ENCODE data around the gene HYKK.

Gene HYKK, protein sequence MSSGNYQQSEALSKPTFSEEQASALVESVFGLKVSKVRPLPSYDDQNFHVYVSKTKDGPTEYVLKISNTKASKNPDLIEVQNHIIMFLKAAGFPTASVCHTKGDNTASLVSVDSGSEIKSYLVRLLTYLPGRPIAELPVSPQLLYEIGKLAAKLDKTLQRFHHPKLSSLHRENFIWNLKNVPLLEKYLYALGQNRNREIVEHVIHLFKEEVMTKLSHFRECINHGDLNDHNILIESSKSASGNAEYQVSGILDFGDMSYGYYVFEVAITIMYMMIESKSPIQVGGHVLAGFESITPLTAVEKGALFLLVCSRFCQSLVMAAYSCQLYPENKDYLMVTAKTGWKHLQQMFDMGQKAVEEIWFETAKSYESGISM

GRCh38 chr15:78506971-78507830 is at the start of gene HYKK:
Gene HYKK (plus strand): TSS chr15:78507577. CDS start chr15:78513089, 5,512 bp downstream.
- peak; percentile 94 for DNase-seq (ENCODE audit: low read depth)
- peak; percentile 8 for TF ChIP-seq CTCF (IDR thresholded peaks at IDR 0.05; ENCODE audit: insufficient read depth, low read depth, low read length, missing control alignments)
- H3K4me3 ChIP-seq (ENCODE audit: low read depth, low read length), result peak within 1 kb of the TSS; percentile 61

DNA sequence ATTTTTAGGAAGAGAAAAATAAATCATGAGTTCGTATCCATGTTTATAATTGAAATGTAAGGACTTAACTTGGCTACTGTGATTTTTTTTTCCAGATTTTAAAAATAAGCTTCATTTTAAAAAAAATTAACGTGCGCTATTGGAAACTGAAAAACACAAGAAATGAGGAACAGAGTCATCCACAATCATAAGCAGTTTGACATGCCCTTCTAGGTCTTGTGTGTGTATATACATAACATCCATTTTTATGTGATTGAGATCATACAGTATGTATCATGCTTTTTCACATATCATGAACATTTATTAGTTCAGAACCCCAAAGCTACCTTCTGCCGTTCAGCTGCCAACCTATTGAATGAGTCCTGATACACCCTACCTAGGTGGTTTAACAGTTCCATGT is 46.6 kb upstream of the HYKK start:
- no peak for TF ChIP-seq CTCF (IDR thresholded peaks at IDR 0.05; ENCODE audit: insufficient read depth, low read depth, low read length, missing control alignments)
- no peak overlapping the region for H3K4me3 ChIP-seq (ENCODE audit: low read depth, low read length)
- no peak for DNase-seq (ENCODE audit: low read depth)

DNA sequence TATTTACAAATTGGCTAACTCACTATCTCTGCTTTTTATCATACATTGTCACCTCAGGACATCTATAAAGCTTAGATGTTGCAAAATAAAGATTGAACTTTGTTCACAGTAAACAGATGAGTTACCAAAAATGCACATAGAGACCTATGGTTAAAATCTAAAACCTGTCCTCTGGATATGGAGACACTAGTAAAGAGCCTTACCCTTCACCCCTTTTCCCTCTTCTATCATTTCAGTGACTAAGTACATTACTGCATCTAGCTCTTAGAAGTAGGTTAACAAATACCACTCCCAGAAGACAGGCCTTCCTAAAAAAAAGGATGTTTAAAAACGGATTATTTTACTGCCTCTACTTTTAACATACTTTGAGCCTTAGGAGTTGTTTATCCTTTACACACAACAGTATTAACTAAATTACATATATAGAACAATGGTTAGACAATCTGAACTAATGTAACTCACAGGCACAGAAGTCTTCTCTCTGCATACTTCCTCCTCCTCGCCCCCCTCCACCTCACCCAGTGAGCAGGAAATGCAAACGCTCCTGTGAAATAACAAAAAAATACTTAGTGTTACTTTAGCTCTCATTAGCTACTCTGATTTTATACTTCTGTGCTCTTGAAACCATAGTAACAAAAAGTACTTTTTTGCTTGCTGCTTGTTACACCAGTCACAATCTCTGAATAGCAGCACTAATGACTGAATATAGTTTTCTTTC is 46.0 kb upstream of the HYKK start:
- DNase-seq (ENCODE audit: low read depth), result no peak
- H3K4me3 ChIP-seq (ENCODE audit: low read depth, low read length), result no peak overlapping the region
- TF ChIP-seq CTCF (IDR thresholded peaks at IDR 0.05; ENCODE audit: insufficient read depth, low read depth, low read length, missing control alignments), result no peak

DNA sequence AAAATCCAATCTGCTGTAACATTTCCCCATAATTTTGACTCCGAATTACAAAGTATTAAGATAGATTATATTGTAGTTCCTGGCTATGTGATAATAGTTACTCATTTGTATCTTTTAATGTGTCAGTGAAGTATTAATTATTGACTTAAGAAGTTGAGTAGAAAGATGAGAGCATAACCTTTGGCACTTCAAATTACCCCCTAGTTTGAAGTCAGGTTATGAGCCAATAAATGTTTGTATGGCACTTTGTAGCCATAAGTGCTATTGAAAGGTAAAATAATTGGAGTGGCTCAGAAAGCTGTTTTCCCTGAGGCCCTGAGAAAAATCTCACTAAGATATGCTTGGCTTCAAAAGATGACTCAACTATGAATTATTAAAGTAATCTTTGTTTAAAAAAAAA is 38.3 kb upstream of the HYKK start:
- no peak overlapping the region for H3K4me3 ChIP-seq (ENCODE audit: low read depth, low read length)
- no peak for TF ChIP-seq CTCF (IDR thresholded peaks at IDR 0.05; ENCODE audit: insufficient read depth, low read depth, low read length, missing control alignments)
- DNase-seq (ENCODE audit: low read depth), result no peak

- H3K4me3 ChIP-seq (ENCODE audit: low read depth, low read length), result no peak overlapping the region
- DNase-seq (ENCODE audit: low read depth), result no peak
- no peak for TF ChIP-seq CTCF (IDR thresholded peaks at IDR 0.05; ENCODE audit: insufficient read depth, low read depth, low read length, missing control alignments)
These were observed 30.1 kb upstream of the HYKK start for GRCh38 chr15:78477295-78477694.

GRCh38 chr15:78479650-78480049 is 27.7 kb upstream of the HYKK start:
- no peak for TF ChIP-seq CTCF (IDR thresholded peaks at IDR 0.05; ENCODE audit: insufficient read depth, low read depth, low read length, missing control alignments)
- no peak for DNase-seq (ENCODE audit: low read depth)
- no peak overlapping the region for H3K4me3 ChIP-seq (ENCODE audit: low read depth, low read length)
